GM21526 (cell line): ENCODE results near the gene PRUNE2.
"Not testable (repeated sequence)": the region's sequence is repeated elsewhere in the genome, so short reads cannot be mapped to it uniquely, and the experiment has no call there.

Experiments used
- ATAC-seq: cut with Tn5 transposase; IDR thresholded peaks from one replicate; pipeline ENCODE4 v1.9.1; 2021; ENCODE audit warnings: moderate library complexity; ENCODE audit not compliant: unreplicated experiment, low FRiP score

PRUNE2 gene

GRCh38 chr9:76751001-76751400 lies 154.9 kb downstream of the PRUNE2 start:
- ATAC-seq, result no peak

GRCh38 chr9:76744336-76744735 lies 161.6 kb downstream of the PRUNE2 start:
- no peak for ATAC-seq

GRCh38 chr9:76743931-76744330 lies 162.0 kb downstream of the PRUNE2 start:
- no peak for ATAC-seq

GRCh38 chr9:76742890-76743289 lies 163.0 kb downstream of the PRUNE2 start:
- ATAC-seq, result not testable (repeated sequence)

GRCh38 chr9:76741524-76741923 lies 164.4 kb downstream of the PRUNE2 start:
- ATAC-seq, result no peak

- no peak for ATAC-seq
Measured at GRCh38 chr9:76738402-76738801, 167.5 kb downstream of the PRUNE2 start.

- no peak for ATAC-seq
Measured at GRCh38 chr9:76737154-76737902, 168.6 kb downstream of the PRUNE2 start.

- no peak for ATAC-seq
Measured at GRCh38 chr9:76734716-76735115, 171.2 kb downstream of the PRUNE2 start.

- ATAC-seq, result no peak
Measured at GRCh38 chr9:76733096-76733495, 172.8 kb downstream of the PRUNE2 start.

GRCh38 chr9:76732341-76732958 lies 173.5 kb downstream of the PRUNE2 start:
- ATAC-seq, result no peak

- no peak for ATAC-seq
Measured at GRCh38 chr9:76730801-76731200, 175.1 kb downstream of the PRUNE2 start.

- no peak for ATAC-seq
Measured at GRCh38 chr9:76729980-76730737, 175.8 kb downstream of the PRUNE2 start.

GRCh38 chr9:76729116-76729515 lies 176.8 kb downstream of the PRUNE2 start:
- ATAC-seq, result no peak

GRCh38 chr9:76725885-76726284 lies 180.0 kb downstream of the PRUNE2 start:
- ATAC-seq, result no peak

GRCh38 chr9:76725011-76725546 lies 180.8 kb downstream of the PRUNE2 start:
- no peak for ATAC-seq

GRCh38 chr9:76720245-76720644 lies 185.7 kb downstream of the PRUNE2 start:
- ATAC-seq, result no peak

- ATAC-seq, result no peak
Measured at GRCh38 chr9:76718166-76718565, 187.7 kb downstream of the PRUNE2 start.

- no peak for ATAC-seq
Measured at GRCh38 chr9:76717613-76718012, 188.3 kb downstream of the PRUNE2 start.

GRCh38 chr9:76717176-76717575 lies 188.7 kb downstream of the PRUNE2 start:
- no peak for ATAC-seq

- no peak for ATAC-seq
Measured at GRCh38 chr9:76716085-76716672, 189.7 kb downstream of the PRUNE2 start.

GRCh38 chr9:76713381-76713780 lies 192.5 kb downstream of the PRUNE2 start:
- no peak for ATAC-seq
